HL-60/S4 (cell line): ENCODE measurements around the gene FAM199X.

Experiments
- in situ Hi-C: fragments of 300-500 bp; cut with MboI; formaldehyde crosslinking; loops from 2 replicates; pipeline ENCODE4 v1.14.3; 2022; ENCODE audit warnings: low sequenced_read_pairs

Gene FAM199X

GRCh38 chrX:104165894-104166734 is at the start of gene FAM199X:
FAM199X (plus strand) TSS chrX:104166453; CDS start chrX:104166786, 333 bp downstream.
- in situ Hi-C loops: no loop called here

GRCh38 chrX:104117759-104118158 is 48.5 kb upstream of the FAM199X start:
- in situ Hi-C loops: no loop called here

DNA sequence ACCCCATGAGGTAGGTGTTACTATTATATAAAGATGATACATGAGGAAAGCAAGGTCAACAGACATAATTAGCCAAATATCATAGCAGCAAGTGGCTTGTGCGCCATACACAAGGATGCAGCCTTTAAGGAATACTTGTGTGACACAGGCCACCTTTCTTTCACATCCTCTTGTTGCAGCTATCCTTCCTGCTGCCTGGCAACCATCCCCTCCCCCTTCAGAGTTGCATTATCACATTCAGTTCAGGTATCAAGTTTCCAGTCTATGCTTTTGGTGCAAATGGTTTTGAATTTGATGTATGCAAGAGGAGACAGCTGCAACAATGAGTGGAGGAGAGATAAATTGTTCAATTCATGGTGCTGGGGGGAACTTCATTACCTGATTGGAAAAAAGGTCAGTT is 47.5 kb upstream of the FAM199X start:
- in situ Hi-C loops: no loop called here

DNA sequence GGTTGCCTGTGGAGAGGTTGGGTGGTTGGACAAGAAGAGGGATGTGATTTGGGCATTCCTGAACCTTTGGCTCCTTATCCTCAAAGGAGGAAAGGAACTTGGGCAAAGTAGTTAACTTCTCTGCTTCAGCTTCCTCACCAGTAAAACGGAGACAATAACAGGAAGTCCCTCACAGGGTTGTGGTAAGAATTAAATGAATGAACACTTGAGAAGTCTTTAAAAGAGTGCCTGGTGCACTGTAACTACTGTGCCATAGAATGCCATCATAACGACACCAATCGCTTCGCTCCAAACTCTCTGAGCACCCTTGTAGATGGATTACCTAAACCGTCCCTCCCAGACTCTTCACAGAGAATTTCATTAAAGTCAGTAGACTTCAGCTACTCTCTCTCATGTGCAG is 43.4 kb upstream of the FAM199X start:
- in situ Hi-C loops: no loop called here

GRCh38 chrX:104126856-104127255 is 39.4 kb upstream of the FAM199X start:
- in situ Hi-C loops: loop anchor here (25.0 kb wide), 1 partner anchor 290 kb away; the partner anchor contains the start of gene RAB9B

GRCh38 chrX:104130808-104131207 is 35.4 kb upstream of the FAM199X start:
- in situ Hi-C loops: loop anchor here (25.0 kb wide), 1 partner anchor 294 kb away; the partner anchor contains the start of gene RAB9B

GRCh38 chrX:104134583-104135261 is 31.5 kb upstream of the FAM199X start:
- in situ Hi-C loops: loop anchor here (25.0 kb wide), 1 partner anchor 297 kb away; the partner anchor contains the start of gene RAB9B

DNA sequence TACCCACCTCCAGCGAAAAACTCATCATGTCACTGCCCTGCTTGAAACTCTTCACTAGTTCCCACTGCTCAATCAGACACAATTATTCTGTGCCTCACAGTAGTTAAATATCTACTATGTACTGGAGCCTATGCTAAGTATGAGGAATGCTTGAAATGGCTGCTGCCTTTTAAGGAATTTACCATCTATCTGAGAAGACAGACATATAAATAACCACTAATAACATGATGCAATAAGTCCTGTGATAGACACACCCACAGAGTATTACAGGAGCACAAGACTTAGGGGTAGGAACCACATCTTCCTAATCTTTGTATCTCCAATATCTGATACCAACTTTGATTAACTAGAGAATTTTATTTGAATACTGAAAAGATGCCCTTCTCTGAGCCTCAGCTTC is 30.6 kb upstream of the FAM199X start:
- in situ Hi-C loops: loop anchor here (25.0 kb wide), 1 partner anchor 298 kb away; the partner anchor contains the start of gene RAB9B

- in situ Hi-C loops: loop anchor here (25.0 kb wide), 1 partner anchor 299 kb away; the partner anchor contains the start of gene RAB9B
Observed at GRCh38 chrX:104136241-104137019, 29.8 kb upstream of the FAM199X start.

DNA sequence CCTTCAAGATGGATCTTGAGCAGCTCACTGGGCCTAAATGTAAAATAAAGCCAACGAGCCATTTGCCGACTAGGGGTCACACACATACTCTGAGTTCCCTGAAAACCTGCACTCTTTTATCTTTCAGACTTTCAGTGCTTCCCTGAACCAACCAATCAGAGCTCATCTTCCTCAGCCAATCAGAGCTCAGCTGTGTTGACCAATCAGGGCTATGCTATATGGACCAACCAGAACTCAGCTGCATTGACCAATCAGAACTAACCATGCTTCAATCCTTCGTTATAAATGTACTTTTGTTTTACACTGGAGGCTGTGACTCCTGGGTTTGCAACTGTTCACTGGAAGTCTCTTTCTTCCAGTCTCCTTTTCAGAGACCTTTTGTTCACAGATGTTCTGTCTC is 28.8 kb upstream of the FAM199X start:
- in situ Hi-C loops: loop anchor here (25.0 kb wide), 1 partner anchor 300 kb away; the partner anchor contains the start of gene RAB9B

GRCh38 chrX:104141087-104141760 is 25.0 kb upstream of the FAM199X start:
- in situ Hi-C loops: loop anchor here (25.0 kb wide), 1 partner anchor 304 kb away; the partner anchor contains the start of gene RAB9B

- in situ Hi-C loops: no loop called here
Observed at GRCh38 chrX:104151037-104151436, 15.2 kb upstream of the FAM199X start.

GRCh38 chrX:104156630-104157529 is 9.4 kb upstream of the FAM199X start, which contains the start of gene SLC25A53:
SLC25A53 (minus strand) TSS chrX:104157009; CDS start chrX:104105257, 51,752 bp downstream.
- in situ Hi-C loops: no loop called here

DNA sequence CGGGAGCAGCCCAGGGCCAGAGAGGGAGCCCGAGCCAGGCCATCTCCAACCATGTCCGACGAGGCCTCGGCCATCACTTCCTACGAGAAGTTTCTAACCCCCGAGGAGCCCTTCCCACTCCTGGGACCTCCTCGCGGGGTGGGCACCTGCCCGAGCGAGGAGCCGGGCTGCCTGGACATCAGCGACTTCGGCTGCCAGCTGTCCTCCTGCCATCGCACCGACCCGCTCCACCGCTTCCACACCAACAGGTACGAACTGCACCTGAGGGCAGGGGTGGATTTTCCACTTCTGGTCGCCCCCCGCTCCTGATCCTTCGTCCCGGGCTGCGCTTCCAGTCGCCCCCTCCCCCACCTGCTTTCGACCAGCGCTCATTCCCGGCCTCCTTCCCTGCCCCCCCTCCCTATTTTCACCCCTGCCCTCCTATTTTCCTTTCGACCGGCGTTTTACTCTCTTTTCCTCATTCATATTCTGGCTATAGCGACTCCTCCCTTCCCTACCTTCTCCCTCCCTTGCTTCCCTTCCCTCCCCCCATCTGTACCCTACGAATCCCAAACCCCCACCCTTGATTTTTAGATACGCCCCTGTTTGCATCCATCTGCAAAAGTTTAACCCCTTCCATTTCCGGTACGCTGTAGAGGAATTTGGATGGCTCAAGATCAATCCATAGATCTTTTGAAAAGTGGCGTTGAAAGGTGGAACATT is 633 bp downstream of the FAM199X start:
- in situ Hi-C loops: no loop called here

DNA sequence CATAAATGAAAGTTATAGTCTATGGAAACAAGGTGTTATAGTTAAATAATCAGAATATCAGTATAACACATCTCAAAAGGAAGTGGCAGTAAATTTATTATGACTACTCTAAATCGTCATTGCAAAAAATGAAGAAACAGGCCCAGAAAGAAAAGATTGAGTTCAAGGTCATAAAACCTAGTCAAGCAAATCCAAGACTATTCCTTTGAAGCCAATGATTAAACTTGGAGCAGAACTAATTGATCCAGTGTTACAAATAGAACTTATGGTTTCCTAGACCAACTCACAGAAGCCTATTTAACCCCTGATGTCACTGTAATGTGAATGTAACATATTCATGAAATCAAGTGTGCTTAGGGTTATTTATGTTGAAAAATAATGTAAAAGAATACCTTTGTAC is 1.9 kb downstream of the FAM199X start:
- in situ Hi-C loops: no loop called here

DNA sequence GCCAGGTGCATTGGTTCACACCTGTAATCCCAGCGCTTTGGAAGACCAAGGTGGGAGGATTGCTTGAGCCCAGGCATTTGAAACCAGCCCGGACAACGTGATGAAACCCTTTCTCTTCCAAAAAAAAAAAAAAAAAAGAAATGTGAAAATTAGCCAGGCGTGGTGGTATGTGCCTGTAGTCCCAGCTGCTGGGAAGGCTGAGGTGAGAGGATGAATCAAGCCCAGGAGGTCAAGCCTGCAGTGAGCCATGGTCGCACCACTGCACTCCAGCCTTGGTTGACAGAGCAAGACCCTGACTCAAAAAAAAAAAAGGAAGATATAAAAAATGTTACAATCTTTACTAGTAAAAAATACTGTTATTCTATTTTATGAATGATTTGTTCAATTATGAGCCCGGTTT is 5.9 kb downstream of the FAM199X start:
- in situ Hi-C loops: no loop called here

GRCh38 chrX:104172788-104173187 is 6.5 kb downstream of the FAM199X start:
- in situ Hi-C loops: no loop called here

GRCh38 chrX:104173841-104174240 is 7.6 kb downstream of the FAM199X start:
- in situ Hi-C loops: no loop called here

- in situ Hi-C loops: no loop called here
Observed at GRCh38 chrX:104183685-104184084, 17.4 kb downstream of the FAM199X start.
